HG03378 (cell line): Measurements from ENCODE around the gene LDLRAD3.

Source experiments
- ATAC-seq: cut with Tn5 transposase; IDR thresholded peaks from one replicate; pipeline ENCODE4 v1.9.1; 2021; ENCODE audit warnings: mild to moderate bottlenecking, moderate library complexity; ENCODE audit not compliant: unreplicated experiment

Gene LDLRAD3

GRCh38 chr11:36071917-36072500, 128.1 kb downstream of the LDLRAD3 start:
- no peak for ATAC-seq

GRCh38 chr11:36073411-36074203, 129.7 kb downstream of the LDLRAD3 start:
- ATAC-seq = no peak

GRCh38 chr11:36074941-36075431, 131.1 kb downstream of the LDLRAD3 start:
- ATAC-seq = no peak

- no peak for ATAC-seq
These were observed 133.5 kb downstream of the LDLRAD3 start for GRCh38 chr11:36077368-36077767.

- no peak for ATAC-seq
These were observed 134.2 kb downstream of the LDLRAD3 start for GRCh38 chr11:36077886-36078685.

- ATAC-seq = no peak
These were observed 134.8 kb downstream of the LDLRAD3 start for GRCh38 chr11:36078686-36079055.

- ATAC-seq = no peak
These were observed 136.2 kb downstream of the LDLRAD3 start for GRCh38 chr11:36079878-36080675.

GRCh38 chr11:36081274-36081945, 137.5 kb downstream of the LDLRAD3 start:
- ATAC-seq = no peak

- no peak for ATAC-seq
These were observed 142.5 kb downstream of the LDLRAD3 start for GRCh38 chr11:36086366-36086765.

- no peak for ATAC-seq
These were observed 144.6 kb downstream of the LDLRAD3 start for GRCh38 chr11:36088266-36088972.

GRCh38 chr11:36089920-36090319, 146.1 kb downstream of the LDLRAD3 start:
- no peak for ATAC-seq

GRCh38 chr11:36090356-36091109, 146.7 kb downstream of the LDLRAD3 start:
- no peak for ATAC-seq

GRCh38 chr11:36091256-36091811, 147.5 kb downstream of the LDLRAD3 start:
- ATAC-seq = no peak

- no peak for ATAC-seq
These were observed 148.6 kb downstream of the LDLRAD3 start for GRCh38 chr11:36092314-36093030.

- no peak for ATAC-seq
These were observed 149.7 kb downstream of the LDLRAD3 start for GRCh38 chr11:36093548-36093947.

GRCh38 chr11:36094164-36094563, 150.3 kb downstream of the LDLRAD3 start:
- no peak for ATAC-seq

GRCh38 chr11:36095716-36096115, 151.9 kb downstream of the LDLRAD3 start:
- ATAC-seq = no peak

- ATAC-seq = no peak
These were observed 153.4 kb downstream of the LDLRAD3 start for GRCh38 chr11:36097219-36097650.
